Suppressor macrophage (primary cell): ENCODE measurements around the gene OTUD4.
A peak's percentile ranks its signal among the peaks of the same experiment; 100 is the strongest.
"Not testable (repeated sequence)": the region's sequence is repeated elsewhere in the genome, so short reads cannot be mapped to it uniquely, and the experiment has no call there.

Experiments used
- DNase-seq, 4 experiments: peaks; one replicate each; pipeline ENCODE4 v3.0.0-alpha.2; 2020 to 2022

The OTUD4 gene

GRCh38 chr4:145178740-145179280, 1.6 kb downstream of the OTUD4 start:
- DNase-seq: peak; percentile 13 to 27 (median 18)

GRCh38 chr4:145177906-145178538, 2.4 kb downstream of the OTUD4 start:
- DNase-seq: peak; percentile 70 to 93 (median 83)

GRCh38 chr4:145177511-145177905, 2.9 kb downstream of the OTUD4 start:
- peak; percentile 47 to 62 (median 61) for DNase-seq

- DNase-seq: peak in 1 of 4 experiments; percentile 14
These were observed 3.6 kb downstream of the OTUD4 start for GRCh38 chr4:145176641-145177432.

GRCh38 chr4:145171911-145172310, 8.5 kb downstream of the OTUD4 start:
- DNase-seq: peak in 1 of 4 experiments; percentile 8

- no peak for DNase-seq
These were observed 10.2 kb downstream of the OTUD4 start for GRCh38 chr4:145170223-145170622.

GRCh38 chr4:145168581-145169187, 11.7 kb downstream of the OTUD4 start:
- no peak for DNase-seq

GRCh38 chr4:145167887-145168286, 12.5 kb downstream of the OTUD4 start:
- DNase-seq: peak in 1 of 4 experiments; percentile 21

GRCh38 chr4:145161549-145161948, 18.8 kb downstream of the OTUD4 start:
- DNase-seq: no peak

GRCh38 chr4:145156986-145157385, 23.4 kb downstream of the OTUD4 start:
- DNase-seq: no peak

- DNase-seq: no peak
These were observed 25.0 kb downstream of the OTUD4 start for GRCh38 chr4:145155268-145155870.

- DNase-seq: peak; percentile 14 to 42 (median 30)
These were observed 25.8 kb downstream of the OTUD4 start for GRCh38 chr4:145154573-145154972.

GRCh38 chr4:145153904-145154298, 26.5 kb downstream of the OTUD4 start:
- DNase-seq: no peak

GRCh38 chr4:145153181-145153903, 27.0 kb downstream of the OTUD4 start:
- DNase-seq: no peak

GRCh38 chr4:145148980-145149379, 31.4 kb downstream of the OTUD4 start:
- DNase-seq: no peak

- not testable (repeated sequence) for DNase-seq
These were observed 44.2 kb downstream of the OTUD4 start for GRCh38 chr4:145136219-145136618.

GRCh38 chr4:145132511-145133098, 47.8 kb downstream of the OTUD4 start:
- DNase-seq: peak; percentile 4 to 37 (median 11)

GRCh38 chr4:145131848-145132247, 48.5 kb downstream of the OTUD4 start:
- no peak for DNase-seq

- no peak for DNase-seq
These were observed 49.5 kb downstream of the OTUD4 start for GRCh38 chr4:145130788-145131399.

- no peak for DNase-seq
These were observed 50.3 kb downstream of the OTUD4 start for GRCh38 chr4:145130130-145130529.

- DNase-seq: no peak
These were observed 55.0 kb downstream of the OTUD4 start for GRCh38 chr4:145125396-145125795.
